HG03521 (cell line): Measurements from ENCODE around the gene HRH3.

ENCODE experiments used
- ATAC-seq: cut with Tn5 transposase; IDR thresholded peaks from one replicate; pipeline ENCODE4 v1.9.1; 2021; ENCODE audit warnings: mild to moderate bottlenecking, moderate library complexity; ENCODE audit not compliant: unreplicated experiment

Gene HRH3

GRCh38 chr20:62230696-62231095 is 10.6 kb upstream of the HRH3 start:
- no peak for ATAC-seq

GRCh38 chr20:62230276-62230675 is 10.2 kb upstream of the HRH3 start:
- ATAC-seq = no peak

GRCh38 chr20:62229667-62230066 is 9.6 kb upstream of the HRH3 start:
- no peak for ATAC-seq

- no peak for ATAC-seq
Measured at GRCh38 chr20:62228982-62229545, 9.0 kb upstream of the HRH3 start.

GRCh38 chr20:62227977-62228958 is 8.2 kb upstream of the HRH3 start:
- no peak for ATAC-seq

- ATAC-seq = no peak
Measured at GRCh38 chr20:62227591-62227976, 7.5 kb upstream of the HRH3 start.

- ATAC-seq = no peak
Measured at GRCh38 chr20:62226707-62227590, 6.9 kb upstream of the HRH3 start.

GRCh38 chr20:62225820-62226635 is 6.0 kb upstream of the HRH3 start:
- no peak for ATAC-seq

GRCh38 chr20:62225026-62225425 is 4.9 kb upstream of the HRH3 start:
- ATAC-seq = no peak

GRCh38 chr20:62224113-62224855 is 4.2 kb upstream of the HRH3 start:
- ATAC-seq = no peak

- no peak for ATAC-seq
Measured at GRCh38 chr20:62223571-62223970, 3.5 kb upstream of the HRH3 start.

GRCh38 chr20:62222972-62223371 is 2.9 kb upstream of the HRH3 start:
- ATAC-seq = no peak

- no peak for ATAC-seq
Measured at GRCh38 chr20:62222266-62222850, 2.3 kb upstream of the HRH3 start.

GRCh38 chr20:62220666-62221568 is 839 bp upstream of the HRH3 start:
- ATAC-seq = no peak

- ATAC-seq = no peak
Measured at GRCh38 chr20:62219101-62219991, 732 bp downstream of the HRH3 start.

- no peak for ATAC-seq
Measured at GRCh38 chr20:62217913-62218773, 1.9 kb downstream of the HRH3 start.
